Neural progenitor cell (in vitro differentiated cells): Measurements from ENCODE around the gene PEX14. TPM values are rescaled to one million over a fixed set of nuclear protein-coding genes. Genes with fewer than 3 reads are reported as not detected.

ENCODE experiments used
- DNase-seq: peaks from one replicate; pipeline ENCODE4 v3.0.0-alpha.2; 2016; ENCODE audit warnings: low spot score
- H2AFZ ChIP-seq: fragments of 200-600 bp; sonication (generic); replicated peaks from 2 replicates; pipeline ENCODE4 v1.6.1; 2016; ENCODE audit warnings: antibody characterized with exemption
- H3F3A ChIP-seq: fragments of 200-600 bp; sonication (generic); 2 replicates; pipeline ENCODE4 v1.6.1; 2016; ENCODE audit warnings: antibody characterized with exemption, low read depth
- H3K27ac ChIP-seq: fragments of 200-600 bp; sonication (generic); 2 replicates; pipeline ENCODE4 v1.5.1; 2016; ENCODE audit warnings: mild to moderate bottlenecking
- H3K27me3 ChIP-seq: fragments of 200-600 bp; sonication (generic); 2 replicates; pipeline ENCODE4 v1.6.1; 2016; ENCODE audit warnings: mild to moderate bottlenecking, moderate library complexity
- H3K36me3 ChIP-seq: fragments of 200-600 bp; sonication (generic); 2 replicates; pipeline ENCODE4 v1.5.1; 2016
- H3K4me1 ChIP-seq: fragments of 200-600 bp; sonication (generic); 2 replicates; pipeline ENCODE4 v1.6.1; 2016; ENCODE audit warnings: mixed run types
- H3K4me2 ChIP-seq: fragments of 200-600 bp; sonication (generic); 2 replicates; pipeline ENCODE4 v1.6.1; 2016
- H3K4me3 ChIP-seq: fragments of 200-600 bp; sonication (generic); 2 replicates; pipeline ENCODE4 v1.5.1; 2016
- H3K79me2 ChIP-seq: fragments of 200-600 bp; sonication (generic); 2 replicates; pipeline ENCODE4 v1.6.1; 2016; ENCODE audit warnings: low read depth
- H3K9ac ChIP-seq: fragments of 200-600 bp; sonication (generic); 2 replicates; pipeline ENCODE4 v1.6.1; 2016
- H3K9me3 ChIP-seq: fragments of 200-600 bp; sonication (generic); 2 replicates; pipeline ENCODE4 v1.5.1; 2016; ENCODE audit warnings: low read depth
- H4K20me1 ChIP-seq: fragments of 200-600 bp; sonication (generic); 2 replicates; pipeline ENCODE4 v1.6.1; 2016; ENCODE audit warnings: low read depth
- H3K27ac Mint-ChIP-seq: 3 replicates; pipeline ENCODE4 v1.8.0; 2021; ENCODE audit warnings: mixed read lengths
- H3K27me3 Mint-ChIP-seq: 2 replicates; pipeline ENCODE4 v1.8.0; 2022; ENCODE audit warnings: low read depth, mild to moderate bottlenecking, inconsistent platforms, moderate library complexity, mixed read lengths; ENCODE audit not compliant: insufficient read depth
- H3K36me3 Mint-ChIP-seq: 3 replicates; pipeline ENCODE4 v1.8.0; 2021; ENCODE audit warnings: mixed read lengths
- H3K4me1 Mint-ChIP-seq: 3 replicates; pipeline ENCODE4 v1.8.0; 2021; ENCODE audit warnings: mixed read lengths
- H3K4me3 Mint-ChIP-seq: 3 replicates; pipeline ENCODE4 v1.8.0; 2021; ENCODE audit warnings: mild to moderate bottlenecking, moderate library complexity, mixed read lengths
- H3K9me3 Mint-ChIP-seq: 3 replicates; pipeline ENCODE4 v1.8.0; 2020; ENCODE audit warnings: mixed read lengths
- EZH2 ChIP-seq: fragments of 200-600 bp; sonication (generic); IDR thresholded peaks from 2 replicates; pipeline ENCODE4 v1.6.1; 2017; ENCODE audit warnings: antibody characterized with exemption, mild to moderate bottlenecking, moderate library complexity
- EZH2phosphoT487 ChIP-seq: fragments of 200-600 bp; sonication (generic); IDR thresholded peaks from 2 replicates; pipeline ENCODE4 v1.6.1; 2017; ENCODE audit warnings: antibody characterized with exemption
- total RNA-seq: library from RNA; depleted of rRNA; stranded (reverse); fragments of >200 nt; gene quantifications from 2 replicates; pipeline ENCODE4 v1.2.3, GENCODE V29; 2015; ENCODE audit warnings: low replicate concordance
- TF ChIP-seq, protein P1 (sequence below): fragments of 200-600 bp; sonication (generic); IDR thresholded peaks from 2 replicates; pipeline ENCODE4 v1.5.1; 2017; ENCODE audit warnings: antibody characterized with exemption, mild to moderate bottlenecking

The PEX14 gene
- total RNA-seq, 1 donor from 2014 or later, result 9.3 TPM

DNA sequence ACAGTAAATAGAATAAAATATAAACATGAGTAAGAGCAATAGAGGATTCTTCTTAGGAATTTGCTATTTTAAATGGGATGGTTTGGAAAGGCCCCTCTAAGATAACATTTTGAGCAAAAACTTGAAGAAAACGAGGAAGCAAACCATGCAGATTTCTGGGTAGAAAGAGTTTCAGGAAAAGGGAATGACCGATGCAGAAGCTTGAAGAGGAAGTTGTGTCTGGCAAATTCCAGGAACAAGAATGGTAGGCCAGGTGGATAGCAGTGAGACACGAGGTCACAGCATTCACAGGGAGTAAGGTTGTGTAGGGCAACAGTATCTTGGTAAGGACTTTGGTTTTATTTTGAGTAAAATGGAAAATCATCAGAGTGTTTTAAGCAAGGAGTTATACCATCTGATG lies 108.9 kb downstream of the PEX14 start:
- Mint-ChIP-seq H3K36me3 (peaks cover 12% of the 10 kb centered on the region), H3K9me3 (peaks cover 10% of the 10 kb centered on the region), H3K4me1 (peaks cover 4% of the 10 kb centered on the region), H3K27ac (no peak overlapping the region), H3K4me3 (no peak overlapping the region), H3K27me3 (peaks cover 5% of the 10 kb centered on the region)
- no peak overlapping the region for H3K4me2 ChIP-seq
- H3K9ac ChIP-seq, result no peak overlapping the region
- no peaks in the 10 kb centered on the region for H3K9me3 ChIP-seq
- no peak for TF ChIP-seq EZH2
- TF ChIP-seq EZH2phosphoT487, result no peak
- TF ChIP-seq, protein P1, sequence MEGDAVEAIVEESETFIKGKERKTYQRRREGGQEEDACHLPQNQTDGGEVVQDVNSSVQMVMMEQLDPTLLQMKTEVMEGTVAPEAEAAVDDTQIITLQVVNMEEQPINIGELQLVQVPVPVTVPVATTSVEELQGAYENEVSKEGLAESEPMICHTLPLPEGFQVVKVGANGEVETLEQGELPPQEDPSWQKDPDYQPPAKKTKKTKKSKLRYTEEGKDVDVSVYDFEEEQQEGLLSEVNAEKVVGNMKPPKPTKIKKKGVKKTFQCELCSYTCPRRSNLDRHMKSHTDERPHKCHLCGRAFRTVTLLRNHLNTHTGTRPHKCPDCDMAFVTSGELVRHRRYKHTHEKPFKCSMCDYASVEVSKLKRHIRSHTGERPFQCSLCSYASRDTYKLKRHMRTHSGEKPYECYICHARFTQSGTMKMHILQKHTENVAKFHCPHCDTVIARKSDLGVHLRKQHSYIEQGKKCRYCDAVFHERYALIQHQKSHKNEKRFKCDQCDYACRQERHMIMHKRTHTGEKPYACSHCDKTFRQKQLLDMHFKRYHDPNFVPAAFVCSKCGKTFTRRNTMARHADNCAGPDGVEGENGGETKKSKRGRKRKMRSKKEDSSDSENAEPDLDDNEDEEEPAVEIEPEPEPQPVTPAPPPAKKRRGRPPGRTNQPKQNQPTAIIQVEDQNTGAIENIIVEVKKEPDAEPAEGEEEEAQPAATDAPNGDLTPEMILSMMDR, result no peak
- no peaks in the 10 kb centered on the region for H3K36me3 ChIP-seq
- no peak overlapping the region for H3K27ac ChIP-seq
- no peaks in the 10 kb centered on the region for H3K27me3 ChIP-seq
- H3K79me2 ChIP-seq, result no peaks in the 10 kb centered on the region
- no peaks in the 10 kb centered on the region for H3K4me1 ChIP-seq
- no peak overlapping the region for H2AFZ ChIP-seq
- H4K20me1 ChIP-seq, result no peaks in the 10 kb centered on the region
- H3K4me3 ChIP-seq, result no peak overlapping the region
- H3F3A ChIP-seq, result no peaks in the 10 kb centered on the region
- DNase-seq, result no peak

DNA sequence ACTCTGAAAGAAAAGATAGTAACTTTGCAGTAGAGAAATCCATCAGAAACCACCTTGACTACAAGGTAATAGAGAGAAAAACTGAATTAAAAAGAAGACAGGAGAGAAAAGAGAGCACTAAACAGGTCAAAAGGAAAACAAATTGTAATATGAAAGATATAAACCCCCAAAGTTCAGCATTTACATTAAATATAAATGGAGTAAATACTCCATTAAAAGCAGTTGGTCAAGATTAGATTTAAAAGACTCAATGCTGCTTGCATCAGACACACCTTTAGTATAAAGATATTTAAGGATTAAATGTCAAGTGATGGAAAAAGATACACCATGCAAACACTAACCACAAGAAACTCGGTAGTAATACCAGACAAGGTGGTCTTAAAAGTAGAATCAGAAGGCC lies 110.5 kb downstream of the PEX14 start:
- Histone ChIP-seq H3K4me2 (no peak overlapping the region), H3K79me2 (no peaks in the 10 kb centered on the region), H4K20me1 (peaks cover 4% of the 10 kb centered on the region), H3K4me1 (no peaks in the 10 kb centered on the region), H3K9ac (no peak overlapping the region), H3K36me3 (no peaks in the 10 kb centered on the region), H3K27ac (no peak overlapping the region), H3K4me3 (no peak overlapping the region), H2AFZ (no peak overlapping the region), H3K9me3 (no peaks in the 10 kb centered on the region), H3K27me3 (no peaks in the 10 kb centered on the region), H3F3A (no peaks in the 10 kb centered on the region)
- H3K9me3 Mint-ChIP-seq, result peaks cover 9% of the 10 kb centered on the region
- H3K36me3 Mint-ChIP-seq, result peaks cover 12% of the 10 kb centered on the region
- TF ChIP-seq EZH2 (no peak), EZH2phosphoT487 (no peak)
- TF ChIP-seq, protein P1, result no peak
- no peak overlapping the region for H3K4me3 Mint-ChIP-seq
- H3K27ac Mint-ChIP-seq, result no peak overlapping the region
- no peak for DNase-seq
- H3K27me3 Mint-ChIP-seq, result peaks cover 5% of the 10 kb centered on the region
- no peaks in the 10 kb centered on the region for H3K4me1 Mint-ChIP-seq

DNA sequence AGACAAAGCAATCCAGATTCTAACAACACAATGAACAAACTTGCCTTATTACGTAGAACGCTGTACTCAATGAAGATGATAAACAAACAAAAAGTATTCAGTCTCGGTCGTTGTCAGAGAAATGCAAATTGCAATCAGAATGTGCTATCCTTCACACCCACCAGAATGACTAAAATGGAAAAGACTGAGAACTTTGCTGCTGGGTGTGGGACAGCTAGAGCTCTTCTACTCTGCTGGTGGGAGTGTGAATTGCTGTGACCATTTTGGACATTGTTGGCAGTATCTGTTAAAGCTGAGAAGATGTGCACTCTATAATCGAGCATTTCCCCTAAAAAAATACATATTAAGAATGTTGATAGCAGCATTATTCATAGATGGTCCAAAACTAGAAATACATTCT lies 111.4 kb downstream of the PEX14 start:
- no peak overlapping the region for H2AFZ ChIP-seq
- H3F3A ChIP-seq, result no peaks in the 10 kb centered on the region
- H3K9me3 ChIP-seq, result no peaks in the 10 kb centered on the region
- no peak overlapping the region for H3K27ac Mint-ChIP-seq
- no peak overlapping the region for H3K4me3 ChIP-seq
- TF ChIP-seq EZH2phosphoT487, result no peak
- no peaks in the 10 kb centered on the region for H3K27me3 ChIP-seq
- H3K9ac ChIP-seq, result no peak overlapping the region
- no peak overlapping the region for H3K4me3 Mint-ChIP-seq
- H4K20me1 ChIP-seq, result peaks cover 11% of the 10 kb centered on the region
- H3K36me3 ChIP-seq, result no peaks in the 10 kb centered on the region
- no peaks in the 10 kb centered on the region for H3K4me1 Mint-ChIP-seq
- peaks cover 5% of the 10 kb centered on the region for H3K27me3 Mint-ChIP-seq
- no peak overlapping the region for H3K4me2 ChIP-seq
- no peaks in the 10 kb centered on the region for H3K79me2 ChIP-seq
- DNase-seq, result no peak
- no peak overlapping the region for H3K27ac ChIP-seq
- H3K4me1 ChIP-seq, result no peaks in the 10 kb centered on the region
- peaks cover 6% of the 10 kb centered on the region for H3K9me3 Mint-ChIP-seq
- H3K36me3 Mint-ChIP-seq, result peaks cover 12% of the 10 kb centered on the region

DNA sequence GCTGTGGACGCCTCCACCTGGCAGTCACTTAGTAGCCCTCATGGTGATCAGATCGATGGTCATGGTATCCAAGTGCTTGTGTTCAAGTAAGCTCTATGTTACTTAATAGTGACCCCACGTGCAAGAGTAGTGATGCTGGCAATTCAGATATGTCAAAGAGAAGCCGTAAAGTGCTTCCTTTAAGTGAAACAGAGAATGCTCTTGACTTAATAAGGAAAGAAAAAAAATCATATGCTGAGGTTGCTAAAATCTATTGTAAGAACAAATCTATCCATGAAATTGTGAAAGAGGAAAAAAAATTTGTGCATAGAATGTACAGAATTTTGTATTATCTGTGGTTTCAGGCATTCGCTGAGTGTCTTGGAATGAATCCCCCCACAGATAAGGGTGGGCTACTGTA lies 113.9 kb downstream of the PEX14 start:
- Histone ChIP-seq H3F3A (peaks cover 10% of the 10 kb centered on the region), H3K4me3 (no peak overlapping the region)

More for the DNA sequence above, 113.9 kb downstream of the PEX14 start:
- Mint-ChIP-seq H3K4me3 (no peak overlapping the region), H3K27me3 (peaks cover 2% of the 10 kb centered on the region), H3K27ac (no peak overlapping the region), H3K9me3 (peaks cover 6% of the 10 kb centered on the region), H3K4me1 (peaks cover 12% of the 10 kb centered on the region), H3K36me3 (peaks cover 12% of the 10 kb centered on the region)
- Histone ChIP-seq H3K27me3 (no peaks in the 10 kb centered on the region), H3K9ac (no peak overlapping the region), H4K20me1 (peaks cover 32% of the 10 kb centered on the region), H3K27ac (no peak overlapping the region), H3K36me3 (no peaks in the 10 kb centered on the region), H2AFZ (no peak overlapping the region), H3K9me3 (no peaks in the 10 kb centered on the region), H3K4me2 (no peak overlapping the region), H3K79me2 (peaks cover 4% of the 10 kb centered on the region), H3K4me1 (peaks cover 14% of the 10 kb centered on the region)
- TF ChIP-seq EZH2phosphoT487, result no peak
- no peak for TF ChIP-seq EZH2
- no peak for DNase-seq
